ENCODE data around the gene PATJ. TPM values are rescaled to one million over a fixed set of nuclear protein-coding genes. Genes with fewer than 3 reads are reported as not detected.

PATJ gene
- total and polyA plus RNA-seq, 2 experiments from 2014 or later: 35.3 to 68.4 TPM

- peak overlapping the region; percentile 86; the same call in 1 of the 2 replicates for H2AFZ ChIP-seq
- peaks cover 8% of the 10 kb centered on the region for H4K20me1 ChIP-seq (replicated peaks; ENCODE audit: insufficient read depth)
- H3K4me2 ChIP-seq: peak overlapping the region; percentile 93
- peak overlapping the region; percentile 78 for H3K4me3 Mint-ChIP-seq
- peak overlapping the region; percentile 95 for H3K4me3 ChIP-seq
- H3K9me2 ChIP-seq (ENCODE audit: insufficient read depth): no peaks in the 10 kb centered on the region
- H3K79me2 ChIP-seq (replicated peaks; ENCODE audit: insufficient read depth): peaks cover 53% of the 10 kb centered on the region
- H3K36me3 ChIP-seq (ENCODE audit: insufficient read depth): no peaks in the 10 kb centered on the region
- no peaks in the 10 kb centered on the region for H3K9me3 Mint-ChIP-seq
- TF ChIP-seq STAT1 (IDR thresholded peaks at IDR 0.05; ENCODE audit: unreplicated experiment) (no peak), JUNB (IDR thresholded peaks at IDR 0.05; ENCODE audit: unreplicated experiment) (no peak), CTCF (conservative IDR thresholded peaks at IDR 0.05; ENCODE audit: low read depth in 2 of 2) (no peak), EZH2phosphoT487 (IDR thresholded peaks at IDR 0.05; ENCODE audit: unreplicated experiment) (no peak), EZH2 (IDR thresholded peaks at IDR 0.05; ENCODE audit: low read depth, unreplicated experiment) (no peak), POLR2AphosphoS5 (IDR thresholded peaks at IDR 0.05; ENCODE audit: low read depth) (no peak), ZNF114 (CRISPR knock-in tag; IDR thresholded peaks at IDR 0.05) (no peak), NANOG (IDR thresholded peaks at IDR 0.05; ENCODE audit: borderline replicate concordance) (no peak), CREB1 (CRISPR knock-in tag; IDR thresholded peaks at IDR 0.05; ENCODE audit: low read depth) (no peak), ZNF331 (CRISPR knock-in tag; IDR thresholded peaks at IDR 0.05; ENCODE audit: low read depth) (no peak), ETS1 (IDR thresholded peaks at IDR 0.05) (no peak), REST (IDR thresholded peaks at IDR 0.05; ENCODE audit: unreplicated experiment) (no peak)
- TF ChIP-seq, protein P1, sequence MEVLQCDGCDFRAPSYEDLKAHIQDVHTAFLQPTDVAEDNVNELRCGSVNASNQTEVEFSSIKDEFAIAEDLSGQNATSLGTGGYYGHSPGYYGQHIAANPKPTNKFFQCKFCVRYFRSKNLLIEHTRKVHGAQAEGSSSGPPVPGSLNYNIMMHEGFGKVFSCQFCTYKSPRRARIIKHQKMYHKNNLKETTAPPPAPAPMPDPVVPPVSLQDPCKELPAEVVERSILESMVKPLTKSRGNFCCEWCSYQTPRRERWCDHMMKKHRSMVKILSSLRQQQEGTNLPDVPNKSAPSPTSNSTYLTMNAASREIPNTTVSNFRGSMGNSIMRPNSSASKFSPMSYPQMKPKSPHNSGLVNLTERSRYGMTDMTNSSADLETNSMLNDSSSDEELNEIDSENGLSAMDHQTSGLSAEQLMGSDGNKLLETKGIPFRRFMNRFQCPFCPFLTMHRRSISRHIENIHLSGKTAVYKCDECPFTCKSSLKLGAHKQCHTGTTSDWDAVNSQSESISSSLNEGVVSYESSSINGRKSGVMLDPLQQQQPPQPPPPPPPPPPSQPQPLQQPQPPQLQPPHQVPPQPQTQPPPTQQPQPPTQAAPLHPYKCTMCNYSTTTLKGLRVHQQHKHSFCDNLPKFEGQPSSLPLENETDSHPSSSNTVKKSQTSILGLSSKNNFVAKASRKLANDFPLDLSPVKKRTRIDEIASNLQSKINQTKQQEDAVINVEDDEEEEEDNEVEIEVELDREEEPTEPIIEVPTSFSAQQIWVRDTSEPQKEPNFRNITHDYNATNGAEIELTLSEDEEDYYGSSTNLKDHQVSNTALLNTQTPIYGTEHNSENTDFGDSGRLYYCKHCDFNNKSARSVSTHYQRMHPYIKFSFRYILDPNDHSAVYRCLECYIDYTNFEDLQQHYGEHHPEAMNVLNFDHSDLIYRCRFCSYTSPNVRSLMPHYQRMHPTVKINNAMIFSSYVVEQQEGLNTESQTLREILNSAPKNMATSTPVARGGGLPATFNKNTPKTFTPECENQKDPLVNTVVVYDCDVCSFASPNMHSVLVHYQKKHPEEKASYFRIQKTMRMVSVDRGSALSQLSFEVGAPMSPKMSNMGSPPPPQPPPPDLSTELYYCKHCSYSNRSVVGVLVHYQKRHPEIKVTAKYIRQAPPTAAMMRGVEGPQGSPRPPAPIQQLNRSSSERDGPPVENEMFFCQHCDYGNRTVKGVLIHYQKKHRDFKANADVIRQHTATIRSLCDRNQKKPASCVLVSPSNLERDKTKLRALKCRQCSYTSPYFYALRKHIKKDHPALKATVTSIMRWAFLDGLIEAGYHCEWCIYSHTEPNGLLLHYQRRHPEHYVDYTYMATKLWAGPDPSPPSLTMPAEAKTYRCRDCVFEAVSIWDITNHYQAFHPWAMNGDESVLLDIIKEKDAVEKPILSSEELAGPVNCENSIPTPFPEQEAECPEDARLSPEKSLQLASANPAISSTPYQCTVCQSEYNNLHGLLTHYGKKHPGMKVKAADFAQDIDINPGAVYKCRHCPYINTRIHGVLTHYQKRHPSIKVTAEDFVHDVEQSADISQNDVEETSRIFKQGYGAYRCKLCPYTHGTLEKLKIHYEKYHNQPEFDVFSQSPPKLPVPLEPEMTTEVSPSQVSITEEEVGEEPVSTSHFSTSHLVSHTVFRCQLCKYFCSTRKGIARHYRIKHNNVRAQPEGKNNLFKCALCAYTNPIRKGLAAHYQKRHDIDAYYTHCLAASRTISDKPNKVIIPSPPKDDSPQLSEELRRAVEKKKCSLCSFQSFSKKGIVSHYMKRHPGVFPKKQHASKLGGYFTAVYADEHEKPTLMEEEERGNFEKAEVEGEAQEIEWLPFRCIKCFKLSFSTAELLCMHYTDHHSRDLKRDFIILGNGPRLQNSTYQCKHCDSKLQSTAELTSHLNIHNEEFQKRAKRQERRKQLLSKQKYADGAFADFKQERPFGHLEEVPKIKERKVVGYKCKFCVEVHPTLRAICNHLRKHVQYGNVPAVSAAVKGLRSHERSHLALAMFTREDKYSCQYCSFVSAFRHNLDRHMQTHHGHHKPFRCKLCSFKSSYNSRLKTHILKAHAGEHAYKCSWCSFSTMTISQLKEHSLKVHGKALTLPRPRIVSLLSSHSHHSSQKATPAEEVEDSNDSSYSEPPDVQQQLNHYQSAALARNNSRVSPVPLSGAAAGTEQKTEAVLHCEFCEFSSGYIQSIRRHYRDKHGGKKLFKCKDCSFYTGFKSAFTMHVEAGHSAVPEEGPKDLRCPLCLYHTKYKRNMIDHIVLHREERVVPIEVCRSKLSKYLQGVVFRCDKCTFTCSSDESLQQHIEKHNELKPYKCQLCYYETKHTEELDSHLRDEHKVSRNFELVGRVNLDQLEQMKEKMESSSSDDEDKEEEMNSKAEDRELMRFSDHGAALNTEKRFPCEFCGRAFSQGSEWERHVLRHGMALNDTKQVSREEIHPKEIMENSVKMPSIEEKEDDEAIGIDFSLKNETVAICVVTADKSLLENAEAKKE (CRISPR knock-in tag; IDR thresholded peaks at IDR 0.05): no peak
- H3K4me1 Mint-ChIP-seq: peaks cover 26% of the 10 kb centered on the region
- H3K27me3 Mint-ChIP-seq (ENCODE audit: insufficient read depth, low read depth, poor library complexity): peaks cover 2% of the 10 kb centered on the region
- H3K27ac Mint-ChIP-seq: peak overlapping the region; percentile 24
- ATAC-seq: no peak
- H3K36me3 Mint-ChIP-seq (ENCODE audit: low read depth): peaks cover 3% of the 10 kb centered on the region; the same call in 2 of the 3 replicates
- H3K4me1 ChIP-seq (ENCODE audit: insufficient read depth): peaks cover 26% of the 10 kb centered on the region
- H3K27me3 ChIP-seq (ENCODE audit: insufficient read depth): no peaks in the 10 kb centered on the region
- 0 out of 2 replicates have a peak overlapping the region, but pooled peaks have one; percentile 79 for H3K27ac ChIP-seq (ENCODE audit: low read depth)
- no peak for DNase-seq (ENCODE audit: low spot score)
- H3F3A ChIP-seq (replicated peaks; ENCODE audit: low read depth): peaks cover 7% of the 10 kb centered on the region; the same call in 1 of the 2 replicates
Observed at GRCh38 chr1:61743431-61743705, 1.1 kb downstream of the PATJ start.
